Gastrocnemius medialis (tissue), 4 donors: ENCODE measurements around the gene POLR3GL.

ENCODE experiments used
- POLR2A ChIP-seq, 2 donors: fragments of 450-650 bp; IDR thresholded peaks; one replicate each; pipeline ENCODE4 v1.6.1; 2017; ENCODE audit warnings: antibody characterized with exemption in 2 of 2, mild to moderate bottlenecking in 2 of 2, moderate library complexity in 2 of 2
- TF ChIP-seq, protein P1 (sequence below), 5 experiments: fragments of 450-650 bp in 3 of 5; fragments of 200-600 bp in 2 of 5; sonication (generic) in 2 of 5; IDR thresholded peaks in 4 of 5; conservative IDR thresholded peaks in 1 of 5; 1 replicate in 4 of 5; 2 replicates in 1 of 5; pipeline ENCODE4 v1.5.1; 2016 to 2019; ENCODE audit warnings: antibody characterized with exemption in 5 of 5, mild to moderate bottlenecking in 3 of 5, moderate library complexity in 3 of 5

DNA sequence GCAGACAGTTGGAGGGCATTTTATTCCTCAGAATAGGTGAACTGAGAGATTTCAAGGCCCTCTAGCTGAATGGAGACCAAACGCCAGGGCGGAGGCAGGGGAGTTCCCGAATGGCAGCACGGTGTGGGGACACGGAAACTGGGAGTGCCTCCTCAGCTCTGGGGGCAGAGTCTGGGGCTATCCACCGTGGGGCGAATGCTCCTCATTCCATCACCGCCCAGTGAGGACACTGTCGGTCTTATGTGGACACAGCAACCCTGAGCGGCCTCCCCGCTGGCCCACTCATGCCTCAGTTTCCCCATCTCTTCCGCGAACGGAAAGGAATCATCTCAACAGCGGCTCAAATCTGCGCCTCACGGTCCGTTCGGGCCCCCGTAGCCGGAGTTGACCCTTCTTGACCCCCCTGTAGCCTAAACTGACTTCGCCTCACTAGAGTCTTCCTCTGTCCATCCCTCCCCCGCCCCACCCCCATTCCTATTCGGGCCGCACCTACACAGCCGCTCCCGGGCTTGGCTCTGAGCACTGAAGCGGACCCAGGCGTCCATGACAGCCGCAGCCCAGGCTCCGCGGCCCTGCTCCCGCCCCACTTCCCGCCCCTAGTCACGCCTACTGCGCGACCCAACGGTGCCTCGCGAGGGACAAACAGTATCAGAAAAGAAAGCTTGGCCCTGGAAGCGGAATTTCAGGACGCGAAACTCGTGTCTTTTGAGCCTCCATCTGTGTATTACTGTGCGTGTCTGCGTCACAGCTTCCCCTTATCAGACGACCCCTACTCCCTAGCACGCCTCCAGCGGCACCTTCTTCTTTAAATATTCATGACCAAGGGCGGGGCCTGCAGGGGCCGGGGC lies 46.1 kb upstream of the POLR3GL start, which contains the start of gene PEX11B:
- TF ChIP-seq, protein P1, sequence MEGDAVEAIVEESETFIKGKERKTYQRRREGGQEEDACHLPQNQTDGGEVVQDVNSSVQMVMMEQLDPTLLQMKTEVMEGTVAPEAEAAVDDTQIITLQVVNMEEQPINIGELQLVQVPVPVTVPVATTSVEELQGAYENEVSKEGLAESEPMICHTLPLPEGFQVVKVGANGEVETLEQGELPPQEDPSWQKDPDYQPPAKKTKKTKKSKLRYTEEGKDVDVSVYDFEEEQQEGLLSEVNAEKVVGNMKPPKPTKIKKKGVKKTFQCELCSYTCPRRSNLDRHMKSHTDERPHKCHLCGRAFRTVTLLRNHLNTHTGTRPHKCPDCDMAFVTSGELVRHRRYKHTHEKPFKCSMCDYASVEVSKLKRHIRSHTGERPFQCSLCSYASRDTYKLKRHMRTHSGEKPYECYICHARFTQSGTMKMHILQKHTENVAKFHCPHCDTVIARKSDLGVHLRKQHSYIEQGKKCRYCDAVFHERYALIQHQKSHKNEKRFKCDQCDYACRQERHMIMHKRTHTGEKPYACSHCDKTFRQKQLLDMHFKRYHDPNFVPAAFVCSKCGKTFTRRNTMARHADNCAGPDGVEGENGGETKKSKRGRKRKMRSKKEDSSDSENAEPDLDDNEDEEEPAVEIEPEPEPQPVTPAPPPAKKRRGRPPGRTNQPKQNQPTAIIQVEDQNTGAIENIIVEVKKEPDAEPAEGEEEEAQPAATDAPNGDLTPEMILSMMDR (IDR thresholded peaks at IDR 0.05 in 4 of 5, conservative IDR thresholded peaks at IDR 0.05 in 1 of 5): peak in 2 of 5 experiments; percentile 17 to 27
- TF ChIP-seq POLR2A (IDR thresholded peaks at IDR 0.05): peak; percentile 68 to 74
